B cell (primary cell): ENCODE data around the gene TRPV5. TPM values are rescaled to one million over a fixed set of nuclear protein-coding genes. Genes with fewer than 3 reads are reported as not detected.

Experiments
- ATAC-seq: fragments of 200-7000 bp; cut with Tn5 transposase; one replicate; pipeline ENCODE4 v1.10.0; 2021; ENCODE audit warnings: low read depth, mild to moderate bottlenecking, moderate number of reproducible peaks, moderate library complexity
- CTCF ChIA-PET: fragments of 350-600 bp; sonication (Branson Sonifier 250); formaldehyde crosslinking; loops from one replicate; lab custom pipeline; 2021; ENCODE audit warnings: antibody characterized with exemption, inconsistent platforms; lab: Charles Lee
- POLR2A ChIA-PET: fragments of 350-600 bp; sonication (Branson Sonifier 250); formaldehyde crosslinking; loops from one replicate; lab custom pipeline; 2021; ENCODE audit warnings: antibody characterized with exemption; lab: Charles Lee
- DNase-seq: peaks from one replicate; pipeline ENCODE4 v3.0.0; 2013
- H2AFZ ChIP-seq: 2 replicates; pipeline ENCODE4 v1.6.1; 2012; ENCODE audit warnings: mild to moderate bottlenecking, low read depth, low read length; ENCODE audit not compliant: insufficient read depth, poor library complexity, severe bottlenecking
- H3K27ac ChIP-seq, 2 donors: 1 replicate in 1 of 2; 2 replicates in 1 of 2; pipeline ENCODE4 v1.5.1; 2012 to 2013; ENCODE audit warnings: low read length in 2 of 2, mild to moderate bottlenecking in 2 of 2, moderate library complexity in 1 of 2
- H3K27me3 ChIP-seq, 4 experiments: fragments of 200-600 bp in 1 of 4; sonication (generic) in 1 of 4; replicated peaks in 1 of 4; 1 replicate in 2 of 4; 2 replicates in 2 of 4; pipeline versions ENCODE4 v1.6.1 to v1.7.0; 2013 to 2016; ENCODE audit warnings: low read length in 3 of 4, mild to moderate bottlenecking in 2 of 4, mixed read lengths in 1 of 4, moderate library complexity in 1 of 4; ENCODE audit not compliant: insufficient read depth in 4 of 4, control insufficient read depth in 3 of 4; ENCODE audit errors: control extremely low read depth in 1 of 4
- H3K36me3 ChIP-seq, 2 experiments: replicated peaks in 1 of 2; 1 replicate in 1 of 2; 2 replicates in 1 of 2; pipeline versions ENCODE4 v1.6.1 to v1.7.1; 2013; ENCODE audit warnings: low read length in 1 of 2; ENCODE audit not compliant: insufficient read depth in 2 of 2, control insufficient read depth in 1 of 2; ENCODE audit errors: control extremely low read depth in 1 of 2, extremely low read depth in 1 of 2
- H3K4me1 ChIP-seq, 2 donors: fragments of 200-600 bp in 1 of 2; sonication (generic) in 1 of 2; 1 replicate in 1 of 2; 2 replicates in 1 of 2; pipeline versions ENCODE4 v1.5.1 to v1.6.1; 2013 to 2017; ENCODE audit warnings: low read length in 2 of 2; ENCODE audit not compliant: control insufficient read depth in 2 of 2, insufficient read depth in 2 of 2
- H3K4me2 ChIP-seq: replicated peaks from 2 replicates; pipeline ENCODE3; 2012; ENCODE audit warnings: mild to moderate bottlenecking, low read depth, low read length; ENCODE audit not compliant: poor library complexity, severe bottlenecking
- H3K4me3 ChIP-seq, 5 experiments: fragments of 200-600 bp in 1 of 5; sonication (generic) in 1 of 5; 1 replicate in 3 of 5; 2 replicates in 2 of 5; pipeline versions ENCODE4 v1.5.1 to v1.7.0; 2011 to 2016; ENCODE audit warnings: low read length in 4 of 5, mild to moderate bottlenecking in 4 of 5, low read depth in 2 of 5, control low read depth in 1 of 5, moderate library complexity in 1 of 5; ENCODE audit not compliant: insufficient read depth in 1 of 5; ENCODE audit errors: control extremely low read depth in 1 of 5, extremely low read depth in 1 of 5
- H3K79me2 ChIP-seq: fragments of 200-600 bp; sonication (generic); one replicate; pipeline ENCODE4 v1.6.0; 2016; ENCODE audit warnings: low read length; ENCODE audit not compliant: control insufficient read depth, insufficient read depth
- H3K9ac ChIP-seq: fragments of 200-600 bp; sonication (generic); 2 replicates; pipeline ENCODE4 v1.6.1; 2017; ENCODE audit warnings: mild to moderate bottlenecking, low read length, moderate library complexity
- H3K9me3 ChIP-seq, 3 donors: one replicate each; pipeline versions ENCODE4 v1.6.1 to v1.7.1; 2013; ENCODE audit warnings: low read length in 2 of 3; ENCODE audit not compliant: control insufficient read depth in 2 of 3, insufficient read depth in 1 of 3; ENCODE audit errors: control extremely low read depth in 1 of 3
- H4K20me1 ChIP-seq: 2 replicates; pipeline ENCODE4 v1.6.0; 2012; ENCODE audit warnings: mild to moderate bottlenecking, low read length; ENCODE audit not compliant: insufficient read depth, control insufficient read depth, poor library complexity, severe bottlenecking
- H3K27ac Mint-ChIP-seq: one replicate; pipeline ENCODE4 v1.8.0; 2021; ENCODE audit warnings: mixed read lengths
- H3K27me3 Mint-ChIP-seq: one replicate; pipeline ENCODE4 v1.8.0; 2021; ENCODE audit warnings: mixed read lengths
- H3K4me1 Mint-ChIP-seq: one replicate; pipeline ENCODE4 v1.8.0; 2021; ENCODE audit warnings: mixed read lengths
- H3K4me3 Mint-ChIP-seq: one replicate; pipeline ENCODE4 v1.8.0; 2021; ENCODE audit warnings: mixed read lengths
- H3K9me3 Mint-ChIP-seq: one replicate; pipeline ENCODE4 v1.8.0; 2022; ENCODE audit warnings: mixed read lengths; ENCODE audit not compliant: insufficient read depth
- EZH2 ChIP-seq: IDR thresholded peaks from 2 replicates; pipeline ENCODE4 v1.6.1; 2012; ENCODE audit warnings: borderline replicate concordance, low read depth, mild to moderate bottlenecking, moderate library complexity, low read length; ENCODE audit not compliant: insufficient read depth, poor library complexity, severe bottlenecking
- WGBS: methylation state at CpG from one replicate; pipeline ENCODE4 v1.1.5; 2013; ENCODE audit warnings: missing lambda C conversion rate; ENCODE audit not compliant: insufficient coverage; 5-methylcytosine and 5-hydroxymethylcytosine counted together
- intact Hi-C: fragments of 100-400 bp; cut with micrococcal nuclease; formaldehyde crosslinking; loops from one replicate; pipeline ENCODE4 v1.10.0; 2022
- polyA plus RNA-seq: library from polyadenylated mRNA; depleted of rRNA; stranded (reverse); fragments of >200 nt; gene quantifications from 2 replicates; pipeline ENCODE4 v1.2.3, GENCODE V29; 2012
- total RNA-seq, 2 donors: library from RNA; stranded (reverse); fragments of 120-200 nt in 1 of 2; gene quantifications; 1 replicate in 1 of 2; 2 replicates in 1 of 2; pipeline versions ENCODE4 v1.2.3 to v1.2.4, GENCODE V29; 2013 to 2022
- TF ChIP-seq, protein P1 (sequence below): fragments of 200-600 bp; IDR thresholded peaks from one replicate; pipeline ENCODE4 v1.8.0; 2022; ENCODE audit warnings: antibody characterized with exemption, mild to moderate bottlenecking

The TRPV5 gene
- total and polyA plus RNA-seq, 2 donors (not counting 1 experiment from before 2014, with no cell fraction given): 0.03 TPM; not detected in 1

DNA sequence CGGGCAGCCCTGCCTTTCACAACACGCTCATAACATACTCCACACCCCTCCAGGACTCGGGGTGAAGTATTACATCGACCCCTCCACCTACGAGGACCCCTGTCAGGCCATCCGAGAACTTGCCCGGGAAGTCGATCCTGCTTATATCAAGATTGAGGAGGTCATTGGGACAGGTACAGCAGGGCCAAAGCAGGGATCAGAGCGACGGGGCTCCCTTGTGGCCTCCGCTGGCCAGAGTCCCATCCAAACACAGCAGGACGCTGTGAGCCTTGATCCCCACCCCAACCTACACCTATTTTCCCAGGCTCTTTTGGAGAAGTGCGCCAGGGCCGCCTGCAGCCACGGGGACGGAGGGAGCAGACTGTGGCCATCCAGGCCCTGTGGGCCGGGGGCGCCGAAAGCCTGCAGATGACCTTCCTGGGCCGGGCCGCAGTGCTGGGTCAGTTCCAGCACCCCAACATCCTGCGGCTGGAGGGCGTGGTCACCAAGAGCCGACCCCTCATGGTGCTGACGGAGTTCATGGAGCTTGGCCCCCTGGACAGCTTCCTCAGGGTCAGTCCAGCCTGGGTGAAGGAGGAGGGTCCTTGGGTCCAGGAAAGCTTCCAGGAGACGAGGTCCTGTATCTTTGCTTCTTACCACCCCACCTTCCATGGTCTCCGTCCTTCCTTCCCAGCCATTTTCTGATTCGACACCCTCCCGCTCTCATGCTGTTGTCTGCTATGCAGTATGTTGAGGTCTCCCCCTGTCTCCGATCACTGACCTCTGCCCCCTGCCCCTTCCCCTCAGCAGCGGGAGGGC, 65.2 kb downstream of the TRPV5 start:
- H3K9ac ChIP-seq: no peak overlapping the region
- no peaks in the 10 kb centered on the region for H3K4me1 ChIP-seq
- 96% methylated on average over 23 of the region's 31 CpGs for WGBS
- CTCF ChIA-PET: interaction anchor here (1.3 to 1.7 kb wide), 3 partner anchors 9 to 57 kb away, joined by 3 to 5 read pairs (median 3); no protein-coding TSS in a partner anchor
- intact Hi-C loops: no loop called here
- H3K9me3 Mint-ChIP-seq: no peaks in the 10 kb centered on the region
- DNase-seq (no peak), ATAC-seq (no peak)
- H3K9me3 ChIP-seq: no peaks in the 10 kb centered on the region
- no peak overlapping the region for H2AFZ ChIP-seq
- H3K4me2 ChIP-seq: no peak overlapping the region
- H3K79me2 ChIP-seq: no peaks in the 10 kb centered on the region
- no peak overlapping the region for H3K4me3 Mint-ChIP-seq
- peaks cover 2 to 48% of the 10 kb centered on the region in 2 experiments for H3K36me3 ChIP-seq
- H3K4me1 Mint-ChIP-seq: peaks cover 3% of the 10 kb centered on the region
- H3K4me3 ChIP-seq: no peak overlapping the region
- no peaks in the 10 kb centered on the region for H3K27me3 Mint-ChIP-seq
- POLR2A ChIA-PET: no interaction called here
- H3K27ac ChIP-seq: no peak overlapping the region
- H3K27me3 ChIP-seq: no peaks in the 10 kb centered on the region
- no peak overlapping the region for H3K27ac Mint-ChIP-seq
- H4K20me1 ChIP-seq: no peaks in the 10 kb centered on the region
- no peak for TF ChIP-seq EZH2
- TF ChIP-seq, protein P1, sequence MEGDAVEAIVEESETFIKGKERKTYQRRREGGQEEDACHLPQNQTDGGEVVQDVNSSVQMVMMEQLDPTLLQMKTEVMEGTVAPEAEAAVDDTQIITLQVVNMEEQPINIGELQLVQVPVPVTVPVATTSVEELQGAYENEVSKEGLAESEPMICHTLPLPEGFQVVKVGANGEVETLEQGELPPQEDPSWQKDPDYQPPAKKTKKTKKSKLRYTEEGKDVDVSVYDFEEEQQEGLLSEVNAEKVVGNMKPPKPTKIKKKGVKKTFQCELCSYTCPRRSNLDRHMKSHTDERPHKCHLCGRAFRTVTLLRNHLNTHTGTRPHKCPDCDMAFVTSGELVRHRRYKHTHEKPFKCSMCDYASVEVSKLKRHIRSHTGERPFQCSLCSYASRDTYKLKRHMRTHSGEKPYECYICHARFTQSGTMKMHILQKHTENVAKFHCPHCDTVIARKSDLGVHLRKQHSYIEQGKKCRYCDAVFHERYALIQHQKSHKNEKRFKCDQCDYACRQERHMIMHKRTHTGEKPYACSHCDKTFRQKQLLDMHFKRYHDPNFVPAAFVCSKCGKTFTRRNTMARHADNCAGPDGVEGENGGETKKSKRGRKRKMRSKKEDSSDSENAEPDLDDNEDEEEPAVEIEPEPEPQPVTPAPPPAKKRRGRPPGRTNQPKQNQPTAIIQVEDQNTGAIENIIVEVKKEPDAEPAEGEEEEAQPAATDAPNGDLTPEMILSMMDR: no peak
